ENCODE data around the gene EZH1.

Gene EZH1

DNA sequence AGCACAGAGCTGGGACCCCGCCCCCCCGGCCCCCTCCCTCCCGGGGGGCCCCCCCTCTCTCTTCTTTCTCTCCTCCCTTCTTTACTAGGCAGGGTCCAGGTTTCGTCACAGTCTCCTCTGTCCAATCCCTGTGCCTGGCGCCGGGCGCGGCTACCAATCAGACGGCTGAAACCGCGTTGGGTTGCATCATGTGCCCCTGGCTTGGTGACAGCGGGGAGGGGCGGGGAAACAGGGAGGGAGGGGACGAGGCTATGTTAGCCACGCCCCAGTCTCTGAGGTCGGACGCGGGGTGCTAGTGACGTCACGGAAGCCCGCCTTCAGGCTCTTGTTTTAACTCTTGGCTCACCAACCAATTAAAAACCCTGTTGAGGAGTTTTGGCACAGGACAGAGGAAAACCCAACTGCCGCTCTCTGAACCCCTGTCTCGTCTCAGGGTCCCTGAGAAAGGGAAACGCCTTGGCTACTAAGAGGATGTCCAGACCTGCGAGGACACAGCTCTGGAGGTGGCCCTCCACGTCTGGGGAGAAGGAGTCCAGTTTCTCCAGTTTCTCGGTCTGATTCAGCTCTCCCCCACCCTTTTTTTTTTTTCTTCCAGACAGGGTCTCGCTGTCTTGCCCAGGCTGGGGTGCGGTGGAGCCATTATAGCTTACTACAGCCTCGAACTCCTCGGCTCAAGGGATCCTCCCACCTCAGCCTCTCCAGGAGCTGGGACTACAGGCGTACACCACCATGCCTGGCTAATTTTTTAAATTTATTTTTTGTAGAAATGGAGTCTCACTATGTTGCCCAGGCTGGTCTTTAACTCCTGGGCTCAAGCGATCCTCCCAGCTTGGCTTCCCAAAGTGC is 67.6 kb downstream of the EZH1 start:
- Mint-ChIP-seq H3K27ac (peak overlapping the region; percentile 89), H3K4me1 (ENCODE audit: low read depth) (peaks cover 41% of the 10 kb centered on the region), H3K27me3 (ENCODE audit: low read depth) (peaks cover 47% of the 10 kb centered on the region), H3K36me3 (ENCODE audit: low read depth) (no peaks in the 10 kb centered on the region), H3K9me3 (no peaks in the 10 kb centered on the region), H3K4me3 (peak overlapping the region; percentile 84)
- DNase-seq (ENCODE audit: low spot score) = peak; percentile 95

DNA sequence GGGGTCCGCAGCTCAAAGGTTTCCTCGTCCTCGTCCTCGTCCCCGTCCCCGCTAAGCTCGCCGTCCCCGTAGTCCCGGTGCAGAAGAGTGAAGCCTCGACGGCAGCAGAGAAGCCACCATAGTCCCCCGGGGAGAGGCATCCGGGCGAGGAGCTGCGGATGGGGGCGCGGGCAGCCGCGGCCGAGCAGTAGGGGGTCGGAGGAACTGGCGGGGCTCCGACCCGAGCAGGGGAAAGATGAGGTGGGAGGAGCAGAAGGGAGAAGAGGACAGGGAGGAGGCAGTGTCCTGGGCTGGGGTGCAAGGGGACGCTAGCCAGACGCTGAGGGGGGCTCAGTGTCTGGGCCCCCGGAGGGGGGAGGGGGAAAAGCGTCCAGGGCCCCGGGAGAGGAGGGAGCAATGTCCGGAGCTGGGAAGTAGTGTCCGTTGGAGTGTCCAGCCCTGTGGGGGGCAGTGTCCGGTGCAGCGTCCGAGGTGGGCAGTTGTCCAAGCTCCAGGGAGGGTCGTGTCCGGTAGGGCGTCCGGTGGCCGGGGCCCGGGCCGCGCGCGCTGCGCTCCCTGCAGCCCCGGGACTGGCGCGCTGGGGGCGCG is 68.3 kb downstream of the EZH1 start, which contains the start of gene PLEKHH3:
Gene PLEKHH3, minus strand, starts transcription at position 571 of the 588 bp plus-strand sequence. Its CDS starts 431 bp downstream, at position 140.
- peak within 1 kb of the TSS; percentile 89 for H3K27ac Mint-ChIP-seq
- peaks cover 44% of the 10 kb centered on the region for H3K27me3 Mint-ChIP-seq (ENCODE audit: low read depth)
- no peaks in the 10 kb centered on the region for H3K9me3 Mint-ChIP-seq
- no peaks in the 10 kb centered on the region for H3K36me3 Mint-ChIP-seq (ENCODE audit: low read depth)
- peaks cover 36% of the 10 kb centered on the region for H3K4me1 Mint-ChIP-seq (ENCODE audit: low read depth)
- no peak for DNase-seq (ENCODE audit: low spot score)
- H3K4me3 Mint-ChIP-seq = peak within 1 kb of the TSS; percentile 84

DNA sequence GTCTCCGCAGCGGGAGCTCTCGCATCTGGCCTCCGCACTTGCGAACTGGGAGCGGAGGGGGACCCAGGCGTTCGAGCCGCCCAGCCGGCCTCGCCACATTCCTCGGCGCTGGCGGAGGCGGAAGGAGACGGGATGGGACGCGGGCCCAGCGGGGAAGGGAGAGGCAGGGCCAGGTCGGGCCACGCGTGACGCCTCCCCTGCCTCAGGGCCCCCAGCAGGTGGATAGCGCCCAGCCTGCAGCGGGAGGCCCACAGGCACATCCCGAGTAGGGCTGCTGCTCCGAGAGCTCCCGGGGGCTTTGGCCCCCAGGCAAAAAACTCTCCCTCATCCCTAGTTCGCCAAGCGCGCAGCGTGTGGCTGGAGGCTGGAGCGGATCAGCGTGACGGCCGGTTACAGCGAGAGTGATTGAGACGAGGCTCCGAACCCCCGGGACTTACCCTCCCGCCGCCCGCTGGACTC is 68.8 kb downstream of the EZH1 start:
- Mint-ChIP-seq H3K27me3 (ENCODE audit: low read depth) (peaks cover 45% of the 10 kb centered on the region), H3K4me3 (peak overlapping the region; percentile 71), H3K36me3 (ENCODE audit: low read depth) (no peaks in the 10 kb centered on the region), H3K27ac (no peak overlapping the region), H3K4me1 (ENCODE audit: low read depth) (peaks cover 34% of the 10 kb centered on the region), H3K9me3 (no peaks in the 10 kb centered on the region)
- DNase-seq (ENCODE audit: low spot score) = no peak

DNA sequence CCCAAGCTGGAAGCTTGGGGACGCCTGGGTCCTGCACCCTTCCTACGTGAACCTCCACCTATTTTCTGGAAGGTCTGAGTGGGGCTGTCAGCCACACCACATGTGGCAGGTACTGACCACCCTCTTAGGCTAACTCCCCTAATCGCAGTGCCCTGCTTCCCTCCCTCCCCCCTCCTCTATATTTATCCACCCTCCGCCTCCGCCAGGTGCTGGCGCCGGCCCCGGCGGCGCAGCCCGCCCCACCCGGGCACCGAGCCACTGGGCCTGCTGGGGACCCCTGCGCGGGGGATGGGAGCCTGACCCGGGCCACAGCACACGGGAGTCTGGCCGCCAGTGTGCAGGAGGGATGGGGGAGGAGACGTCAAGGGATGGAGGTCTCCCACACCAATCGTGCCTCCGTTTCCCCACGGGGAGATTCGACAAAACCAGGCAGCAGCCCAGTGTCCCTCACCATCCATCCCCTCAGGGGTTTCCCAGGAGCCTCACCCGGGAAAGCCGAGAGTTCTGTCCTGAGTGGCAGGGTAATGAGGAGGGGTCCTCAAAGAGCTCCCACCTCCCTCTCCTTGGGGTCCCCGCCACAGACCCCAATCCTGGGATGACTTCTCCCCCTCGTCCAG is 69.4 kb downstream of the EZH1 start:
- Mint-ChIP-seq H3K4me3 (no peak overlapping the region), H3K27ac (no peak overlapping the region), H3K36me3 (ENCODE audit: low read depth) (no peaks in the 10 kb centered on the region), H3K9me3 (no peaks in the 10 kb centered on the region), H3K4me1 (ENCODE audit: low read depth) (peaks cover 32% of the 10 kb centered on the region), H3K27me3 (ENCODE audit: low read depth) (peaks cover 50% of the 10 kb centered on the region)
- DNase-seq (ENCODE audit: low spot score) = no peak

DNA sequence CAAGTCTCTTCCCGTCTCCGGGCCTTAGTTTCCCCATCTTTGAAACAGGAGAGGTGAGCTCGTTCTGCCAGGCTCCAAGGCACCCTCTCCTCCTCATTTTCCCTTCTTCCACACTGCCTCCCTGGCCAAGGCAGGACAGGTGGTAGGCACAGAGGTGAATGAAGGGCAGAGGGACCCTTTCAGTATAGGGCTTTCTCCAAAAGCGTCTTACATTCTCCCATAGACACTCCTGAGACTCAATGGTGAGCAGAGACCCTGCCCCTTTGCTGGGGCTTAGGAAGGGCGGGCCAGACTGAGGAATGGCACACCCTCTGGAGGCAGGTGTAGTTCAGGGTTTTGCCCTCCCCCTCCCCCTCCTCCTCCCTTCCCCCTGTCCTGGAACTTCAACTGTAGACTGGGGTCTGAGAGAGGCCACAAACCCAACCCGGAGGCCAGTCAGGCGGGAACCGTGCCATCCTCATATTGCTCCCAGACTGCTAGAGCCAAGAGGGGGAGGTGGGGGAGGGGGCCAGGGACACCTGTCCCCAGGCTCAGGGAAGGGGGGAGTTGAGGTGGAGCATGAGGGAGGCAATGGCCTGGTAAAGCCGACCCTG is 70.0 kb downstream of the EZH1 start:
- no peak for DNase-seq (ENCODE audit: low spot score)
- peaks cover 33% of the 10 kb centered on the region for H3K4me1 Mint-ChIP-seq (ENCODE audit: low read depth)
- H3K36me3 Mint-ChIP-seq (ENCODE audit: low read depth) = no peaks in the 10 kb centered on the region
- H3K9me3 Mint-ChIP-seq = no peaks in the 10 kb centered on the region
- no peak overlapping the region for H3K27ac Mint-ChIP-seq
- H3K27me3 Mint-ChIP-seq (ENCODE audit: low read depth) = peaks cover 52% of the 10 kb centered on the region
- no peak overlapping the region for H3K4me3 Mint-ChIP-seq

DNA sequence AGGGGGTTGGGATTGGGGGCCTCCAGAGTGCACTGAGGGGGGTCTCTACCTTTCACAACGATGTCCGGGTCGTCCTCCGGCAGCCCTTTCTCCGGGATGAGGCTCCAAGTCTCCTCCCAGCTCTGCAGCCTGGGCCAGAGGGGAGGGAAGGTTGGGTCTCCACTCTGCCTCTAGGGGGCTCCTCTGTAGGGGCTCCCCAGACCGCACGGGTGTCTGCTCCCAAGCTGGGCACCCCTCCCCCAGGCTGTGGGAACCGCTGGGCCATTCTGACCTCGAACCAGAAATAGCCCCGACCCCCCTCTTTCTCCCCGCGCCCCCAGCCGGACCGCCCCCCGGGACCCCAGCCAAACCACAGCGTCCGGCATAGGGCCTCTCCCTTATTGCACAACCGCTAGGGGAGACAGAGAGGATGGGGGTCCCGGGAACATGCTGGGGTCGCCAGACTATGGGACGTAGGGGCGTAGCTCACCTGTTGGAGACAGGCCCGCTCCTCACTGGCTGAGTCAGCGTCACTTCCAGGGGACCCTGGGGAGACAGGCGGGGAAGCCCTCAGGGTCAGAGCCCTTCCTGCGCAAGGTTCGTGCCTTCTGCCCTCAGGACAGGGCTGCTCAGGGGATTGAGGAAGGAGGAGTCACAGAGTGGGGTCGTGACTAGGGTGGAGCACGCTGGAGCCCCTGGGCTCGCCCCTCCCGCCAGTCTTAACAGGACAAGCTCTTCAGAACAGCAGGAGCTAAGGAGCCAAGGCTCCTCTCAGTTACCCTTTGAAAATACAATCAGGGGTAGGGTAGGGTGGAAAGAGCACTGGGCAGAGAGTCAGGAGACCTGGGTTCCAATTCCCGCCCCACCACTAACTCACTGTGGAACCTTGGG is 70.7 kb downstream of the EZH1 start:
- Mint-ChIP-seq H3K27me3 (ENCODE audit: low read depth) (peaks cover 57% of the 10 kb centered on the region), H3K9me3 (no peaks in the 10 kb centered on the region), H3K27ac (no peak overlapping the region), H3K4me3 (peak overlapping the region; percentile 12), H3K4me1 (ENCODE audit: low read depth) (peaks cover 28% of the 10 kb centered on the region), H3K36me3 (ENCODE audit: low read depth) (no peaks in the 10 kb centered on the region)
- DNase-seq (ENCODE audit: low spot score) = no peak

DNA sequence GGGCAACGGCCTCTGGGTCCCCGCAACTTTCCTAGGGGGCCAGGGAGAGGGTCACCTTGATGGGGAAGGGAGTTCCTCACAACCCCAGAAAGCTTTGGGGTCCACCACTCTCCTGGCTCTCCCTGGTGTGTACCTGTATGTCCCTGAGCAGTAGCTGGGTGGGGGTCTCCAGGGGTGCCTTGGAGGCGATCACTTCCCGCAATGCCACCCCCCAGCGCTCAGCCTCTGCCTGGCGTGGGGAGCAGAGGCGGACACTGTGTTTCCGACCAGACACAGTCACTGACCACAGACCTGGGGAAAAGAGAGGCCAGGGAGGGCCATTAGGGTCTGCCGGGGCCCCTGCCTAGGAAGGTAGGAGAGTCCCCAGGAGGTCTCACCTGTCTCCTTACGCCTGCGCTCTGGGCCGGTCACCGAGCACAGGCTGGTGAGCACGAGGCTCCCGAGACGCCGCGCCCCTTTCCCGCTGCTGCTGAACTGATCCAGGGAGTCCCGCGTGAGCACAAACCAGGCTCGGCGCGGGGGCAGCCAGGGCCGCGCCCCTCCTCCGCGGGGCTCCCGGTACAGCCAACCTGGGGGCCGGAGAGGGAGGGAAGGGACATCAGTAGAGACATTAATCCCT is 71.5 kb downstream of the EZH1 start:
- Mint-ChIP-seq H3K9me3 (no peaks in the 10 kb centered on the region), H3K27me3 (ENCODE audit: low read depth) (peaks cover 63% of the 10 kb centered on the region), H3K36me3 (ENCODE audit: low read depth) (no peaks in the 10 kb centered on the region), H3K4me3 (no peak overlapping the region), H3K27ac (no peak overlapping the region), H3K4me1 (ENCODE audit: low read depth) (peaks cover 23% of the 10 kb centered on the region)
- no peak for DNase-seq (ENCODE audit: low spot score)

DNA sequence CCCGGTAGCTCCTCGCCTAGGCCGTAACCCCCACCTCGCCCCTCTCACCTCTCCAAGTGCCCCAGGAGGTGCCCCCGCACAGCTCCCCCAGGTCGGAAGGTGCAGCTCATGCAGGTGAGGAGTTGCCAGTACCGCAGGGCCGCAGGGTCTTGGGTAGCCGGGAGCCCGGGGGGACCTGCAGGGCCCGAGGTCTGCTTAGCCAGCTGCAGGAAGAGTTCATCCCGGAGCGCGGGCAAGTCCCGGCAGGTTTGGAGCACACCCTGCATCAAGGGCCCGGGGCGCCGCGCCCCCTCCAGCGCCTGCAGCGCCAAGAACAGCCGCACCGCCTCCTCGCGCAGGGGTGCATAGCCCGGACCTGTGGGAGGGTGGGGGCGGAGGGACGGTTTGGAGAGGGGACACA is 72.8 kb downstream of the EZH1 start:
- Mint-ChIP-seq H3K4me3 (no peak overlapping the region), H3K4me1 (ENCODE audit: low read depth) (peaks cover 15% of the 10 kb centered on the region), H3K27ac (no peak overlapping the region), H3K36me3 (ENCODE audit: low read depth) (no peaks in the 10 kb centered on the region), H3K27me3 (ENCODE audit: low read depth) (peaks cover 68% of the 10 kb centered on the region), H3K9me3 (no peaks in the 10 kb centered on the region)
- no peak for DNase-seq (ENCODE audit: low spot score)

DNA sequence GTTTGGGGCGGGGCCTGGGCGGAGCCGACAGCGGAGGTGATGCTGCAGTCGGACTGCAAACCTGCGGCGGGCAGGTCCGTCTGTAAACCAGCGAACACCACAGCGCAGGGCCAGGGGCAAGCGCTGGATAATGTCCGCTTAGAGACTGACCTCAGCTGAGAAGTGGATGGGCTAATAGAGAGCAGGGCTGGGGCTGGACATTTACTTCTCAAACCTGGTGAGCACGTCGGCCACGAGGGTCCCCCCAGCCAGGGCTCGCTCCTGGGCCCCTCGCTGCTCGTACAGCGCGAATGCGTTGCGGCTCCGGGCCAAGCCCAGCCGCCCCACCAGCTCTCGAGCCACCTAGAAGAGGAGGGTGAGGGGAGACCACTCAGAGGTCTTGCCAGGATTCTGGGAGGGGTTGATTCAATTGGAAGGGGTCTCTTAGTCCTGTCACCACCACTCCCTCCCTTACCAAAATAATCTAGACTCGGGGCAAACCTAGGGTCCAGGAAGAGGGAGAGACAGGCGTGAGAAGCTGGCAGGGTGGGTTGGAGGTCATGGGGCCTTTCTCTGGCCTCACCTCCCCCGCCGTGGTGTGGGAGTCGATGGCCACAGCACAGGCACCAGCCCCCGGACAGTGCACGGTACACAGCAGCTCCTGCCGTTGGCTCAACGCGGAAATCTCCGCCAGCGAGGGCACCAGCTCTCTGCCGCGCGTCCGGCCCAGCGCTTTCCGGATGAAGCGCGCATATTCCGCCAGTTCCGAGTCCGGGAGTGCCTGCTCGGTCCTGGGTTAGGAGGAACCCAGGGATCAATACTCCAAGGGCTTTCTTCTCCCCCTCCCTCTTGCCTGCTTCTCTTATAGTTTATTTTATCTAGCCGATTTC is 73.8 kb downstream of the EZH1 start:
- DNase-seq (ENCODE audit: low spot score) = no peak
- H3K4me3 Mint-ChIP-seq = peak overlapping the region; percentile 75
- H3K4me1 Mint-ChIP-seq (ENCODE audit: low read depth) = peaks cover 14% of the 10 kb centered on the region
- no peaks in the 10 kb centered on the region for H3K36me3 Mint-ChIP-seq (ENCODE audit: low read depth)
- peaks cover 62% of the 10 kb centered on the region for H3K27me3 Mint-ChIP-seq (ENCODE audit: low read depth)
- H3K9me3 Mint-ChIP-seq = no peaks in the 10 kb centered on the region
- no peak overlapping the region for H3K27ac Mint-ChIP-seq

DNA sequence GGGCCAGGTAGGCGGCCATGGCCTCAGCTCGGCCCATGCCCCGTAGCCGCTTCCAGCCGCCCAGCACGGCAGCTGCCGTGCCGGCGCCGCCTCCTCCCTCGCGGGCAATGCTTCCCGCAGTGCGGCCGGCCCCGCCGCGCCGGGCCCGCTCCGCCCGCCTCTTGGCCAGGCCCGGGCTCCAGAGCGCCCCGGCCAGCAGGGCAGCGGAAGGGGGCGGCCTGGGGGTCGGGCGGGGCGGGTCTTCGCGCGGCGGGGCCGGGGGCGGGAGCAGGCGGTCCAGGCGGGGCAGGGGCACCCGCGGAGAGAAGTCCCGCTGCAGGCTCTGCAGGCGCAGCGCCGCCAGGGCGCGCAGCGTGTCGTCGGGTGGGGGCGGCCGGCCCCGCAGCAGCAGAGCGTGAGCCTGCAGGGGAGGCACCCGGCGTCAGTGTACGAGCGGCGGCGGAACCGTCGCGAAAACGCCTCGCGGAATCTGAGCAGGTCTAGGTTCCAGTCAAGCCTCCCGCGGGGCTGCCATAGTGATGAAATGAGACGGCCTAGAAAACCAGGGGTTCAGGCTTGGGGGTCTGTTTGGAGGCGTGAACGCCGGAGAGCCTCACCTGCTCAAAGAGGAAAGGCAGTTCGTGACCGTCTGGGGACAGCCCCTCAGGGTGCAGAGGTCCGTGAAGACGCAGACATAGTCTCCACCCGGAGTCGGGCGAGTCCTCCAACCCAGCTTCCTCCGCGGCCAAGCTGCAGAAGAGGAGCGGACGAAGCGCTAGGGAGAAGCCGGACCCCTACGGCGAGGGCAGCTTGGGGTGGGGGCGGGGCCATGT is 74.7 kb downstream of the EZH1 start:
- H3K9me3 Mint-ChIP-seq = no peaks in the 10 kb centered on the region
- DNase-seq (ENCODE audit: low spot score) = no peak
- peaks cover 56% of the 10 kb centered on the region for H3K27me3 Mint-ChIP-seq (ENCODE audit: low read depth)
- peaks cover 14% of the 10 kb centered on the region for H3K4me1 Mint-ChIP-seq (ENCODE audit: low read depth)
- peak overlapping the region; percentile 75 for H3K4me3 Mint-ChIP-seq
- H3K27ac Mint-ChIP-seq = no peak overlapping the region
- H3K36me3 Mint-ChIP-seq (ENCODE audit: low read depth) = peaks cover 4% of the 10 kb centered on the region

DNA sequence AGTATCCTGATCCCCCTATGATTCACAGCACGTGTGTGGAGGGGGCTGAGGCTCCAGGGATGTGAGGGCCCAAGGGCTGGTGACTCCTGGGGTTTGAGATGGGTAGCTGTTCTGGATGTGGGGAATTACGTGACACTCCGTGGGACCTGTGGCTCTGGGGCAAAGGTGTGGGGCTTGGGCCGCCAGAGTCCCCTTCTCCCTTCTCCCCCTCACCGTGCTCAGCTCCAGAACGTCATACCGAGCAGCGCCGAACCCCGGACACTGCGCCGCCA is 75.2 kb downstream of the EZH1 start:
- H3K27me3 Mint-ChIP-seq (ENCODE audit: low read depth) = peaks cover 51% of the 10 kb centered on the region
- H3K36me3 Mint-ChIP-seq (ENCODE audit: low read depth) = peaks cover 4% of the 10 kb centered on the region
- H3K4me3 Mint-ChIP-seq = peak overlapping the region; percentile 22
- H3K9me3 Mint-ChIP-seq = no peaks in the 10 kb centered on the region
- no peak for DNase-seq (ENCODE audit: low spot score)
- H3K4me1 Mint-ChIP-seq (ENCODE audit: low read depth) = peaks cover 12% of the 10 kb centered on the region
- no peak overlapping the region for H3K27ac Mint-ChIP-seq
